ENCODE data around the gene PPCDC. TPM values are rescaled to one million over a fixed set of nuclear protein-coding genes. Genes with fewer than 3 reads are reported as not detected.

The PPCDC gene
- total RNA-seq, 1 experiment from 2014 or later, result 18.0 TPM

DNA sequence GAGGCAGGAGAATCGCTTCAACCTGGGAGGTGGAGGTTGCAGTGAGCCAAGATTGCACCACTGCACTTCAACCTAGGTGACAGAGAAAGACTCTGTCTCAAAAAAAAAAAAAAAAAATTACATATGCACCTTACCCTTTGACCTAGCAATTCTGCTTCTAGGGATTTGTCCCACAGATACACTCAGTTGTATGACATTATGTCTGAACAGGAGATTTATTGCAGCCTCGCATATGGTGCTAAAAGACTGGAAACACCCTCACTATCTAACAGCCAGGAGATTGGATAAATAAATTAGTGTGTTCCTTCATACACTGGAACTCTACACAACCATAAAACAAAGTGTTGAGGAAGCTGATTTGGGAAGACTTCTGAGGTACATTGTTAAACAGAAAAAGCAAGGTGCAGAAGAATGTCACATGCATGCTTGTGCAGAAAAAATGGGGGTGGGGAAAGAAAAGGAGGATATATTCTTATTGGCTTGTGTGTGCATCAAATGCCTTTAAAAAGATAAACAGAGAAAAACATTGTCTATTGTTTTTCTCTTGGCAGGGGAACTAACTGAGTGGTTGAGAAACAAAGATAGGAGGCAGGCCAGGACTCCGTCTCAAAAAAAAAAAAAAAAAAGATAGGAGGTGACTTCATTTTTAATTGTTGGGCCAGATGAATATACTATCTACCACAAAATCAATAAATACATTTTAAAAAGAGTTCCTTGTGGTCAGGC is 30.9 kb downstream of the PPCDC start:
- H3K9me2 ChIP-seq (ENCODE audit: insufficient read depth), result no peaks in the 10 kb centered on the region
- H3K27me3 ChIP-seq (ENCODE audit: insufficient read depth, low read length), result no peaks in the 10 kb centered on the region
- H3K4me1 ChIP-seq (ENCODE audit: control insufficient read depth in 1 of 2, insufficient read depth in 2 of 2, low read length in 2 of 2), result peaks cover 5 to 11% of the 10 kb centered on the region in 2 experiments; a peak in 3 of 4 replicates
- 0 out of 4 replicates have a peak, but pooled peaks cover 0 to 6% of the 10 kb centered on the region in 2 experiments for H3K36me3 ChIP-seq (ENCODE audit: control insufficient read depth in 1 of 2, insufficient read depth in 2 of 2, low read length in 2 of 2)
- H3K4me3 ChIP-seq (replicated peaks in 1 of 2; ENCODE audit: low read depth in 1 of 2, low read length in 2 of 2), result no peak overlapping the region
- no peak overlapping the region for H2AFZ ChIP-seq (ENCODE audit: low read depth, low read length, poor library complexity, severe bottlenecking)
- intact Hi-C loops (cut with micrococcal nuclease), result no loop called here
- POLR2A ChIA-PET, result interaction anchor here (0.7 kb wide), 1 partner anchor 11 kb away, joined by 5 read pairs; no protein-coding TSS in a partner anchor
- H3K79me2 ChIP-seq (ENCODE audit: insufficient read depth, low read length), result no peaks in the 10 kb centered on the region
- CTCF ChIA-PET, result no interaction called here
- ATAC-seq, result no peak
- no peak overlapping the region for H3K27ac ChIP-seq (ENCODE audit: low read depth, low read length)
- no TSS peak for BruUV-seq (replicated peaks)
- TF ChIP-seq SP1 (IDR thresholded peaks at IDR 0.05; ENCODE audit: low read depth), result no peak
- TF ChIP-seq YY1 (IDR thresholded peaks at IDR 0.05; ENCODE audit: extremely low read depth, insufficient replicate concordance, low read depth, low read length), result no peak
- TF ChIP-seq, protein P1, sequence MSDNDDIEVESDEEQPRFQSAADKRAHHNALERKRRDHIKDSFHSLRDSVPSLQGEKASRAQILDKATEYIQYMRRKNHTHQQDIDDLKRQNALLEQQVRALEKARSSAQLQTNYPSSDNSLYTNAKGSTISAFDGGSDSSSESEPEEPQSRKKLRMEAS (IDR thresholded peaks at IDR 0.05), result no peak
- TF ChIP-seq JUND (IDR thresholded peaks at IDR 0.05), result no peak
- TF ChIP-seq EGR1 (IDR thresholded peaks at IDR 0.05; ENCODE audit: low read depth), result no peak
- no peak overlapping the region for H3K4me2 ChIP-seq (ENCODE audit: low read length)
- no peaks in the 10 kb centered on the region for H3K9me3 ChIP-seq (ENCODE audit: control insufficient read depth in 1 of 2, insufficient read depth in 1 of 2, low read depth in 1 of 2, low read length in 2 of 2)
- no peaks in the 10 kb centered on the region for H4K20me1 ChIP-seq (ENCODE audit: insufficient read depth)
- DNase-seq (ENCODE audit: low read depth, low spot score), result no peak
- RAD21 ChIA-PET (ENCODE audit: low non-redundant PET in 1 of 2, low total read pairs in 2 of 2, uncharacterized antibody in 2 of 2, unreplicated experiment in 2 of 2), result no interaction called here
- H3K9ac ChIP-seq (ENCODE audit: low read length), result no peak overlapping the region

DNA sequence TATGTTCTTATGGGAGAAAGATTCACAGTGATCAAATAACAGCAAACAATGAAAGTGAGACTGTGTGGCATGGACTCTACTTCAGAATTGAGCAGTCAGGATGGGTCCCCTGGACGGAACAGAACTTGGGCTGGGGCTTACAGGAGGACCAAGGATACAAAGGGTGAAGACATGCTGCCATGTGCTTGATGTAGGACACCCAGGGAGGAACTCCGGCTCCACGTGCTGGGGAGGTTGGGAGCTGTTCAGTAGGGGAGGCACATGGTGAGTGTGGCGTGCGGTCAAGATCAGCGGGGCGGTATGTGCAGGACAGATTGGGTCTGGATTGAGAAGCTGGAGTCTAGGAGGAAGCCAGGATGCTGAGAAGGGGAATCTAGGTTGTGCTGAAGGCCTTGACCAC is 32.6 kb downstream of the PPCDC start:
- Histone ChIP-seq H3K9ac (ENCODE audit: low read length) (no peak overlapping the region), H3K27ac (ENCODE audit: low read depth, low read length) (no peak overlapping the region), H3K9me2 (ENCODE audit: insufficient read depth) (no peaks in the 10 kb centered on the region), H3K4me3 (replicated peaks in 1 of 2; ENCODE audit: low read depth in 1 of 2, low read length in 2 of 2) (no peak overlapping the region), H3K9me3 (ENCODE audit: control insufficient read depth in 1 of 2, insufficient read depth in 1 of 2, low read depth in 1 of 2, low read length in 2 of 2) (no peaks in the 10 kb centered on the region), H3K79me2 (ENCODE audit: insufficient read depth, low read length) (no peaks in the 10 kb centered on the region), H3K36me3 (ENCODE audit: control insufficient read depth in 1 of 2, insufficient read depth in 2 of 2, low read length in 2 of 2) (no peaks in the 10 kb centered on the region), H4K20me1 (ENCODE audit: insufficient read depth) (no peaks in the 10 kb centered on the region), H3K4me2 (ENCODE audit: low read length) (no peak overlapping the region), H2AFZ (ENCODE audit: low read depth, low read length, poor library complexity, severe bottlenecking) (no peak overlapping the region), H3K27me3 (ENCODE audit: insufficient read depth, low read length) (no peaks in the 10 kb centered on the region), H3K4me1 (ENCODE audit: control insufficient read depth in 1 of 2, insufficient read depth in 2 of 2, low read length in 2 of 2) (peaks cover 5 to 11% of the 10 kb centered on the region in 2 experiments; a peak in 3 of 4 replicates)
- DNase-seq (ENCODE audit: low read depth, low spot score) (no peak), ATAC-seq (no peak)
- intact Hi-C loops (cut with micrococcal nuclease), result no loop called here
- BruUV-seq (replicated peaks), result no TSS peak
- CTCF ChIA-PET, result no interaction called here
- RAD21 ChIA-PET (ENCODE audit: low non-redundant PET in 1 of 2, low total read pairs in 2 of 2, uncharacterized antibody in 2 of 2, unreplicated experiment in 2 of 2), result no interaction called here
- TF ChIP-seq, protein P2, sequence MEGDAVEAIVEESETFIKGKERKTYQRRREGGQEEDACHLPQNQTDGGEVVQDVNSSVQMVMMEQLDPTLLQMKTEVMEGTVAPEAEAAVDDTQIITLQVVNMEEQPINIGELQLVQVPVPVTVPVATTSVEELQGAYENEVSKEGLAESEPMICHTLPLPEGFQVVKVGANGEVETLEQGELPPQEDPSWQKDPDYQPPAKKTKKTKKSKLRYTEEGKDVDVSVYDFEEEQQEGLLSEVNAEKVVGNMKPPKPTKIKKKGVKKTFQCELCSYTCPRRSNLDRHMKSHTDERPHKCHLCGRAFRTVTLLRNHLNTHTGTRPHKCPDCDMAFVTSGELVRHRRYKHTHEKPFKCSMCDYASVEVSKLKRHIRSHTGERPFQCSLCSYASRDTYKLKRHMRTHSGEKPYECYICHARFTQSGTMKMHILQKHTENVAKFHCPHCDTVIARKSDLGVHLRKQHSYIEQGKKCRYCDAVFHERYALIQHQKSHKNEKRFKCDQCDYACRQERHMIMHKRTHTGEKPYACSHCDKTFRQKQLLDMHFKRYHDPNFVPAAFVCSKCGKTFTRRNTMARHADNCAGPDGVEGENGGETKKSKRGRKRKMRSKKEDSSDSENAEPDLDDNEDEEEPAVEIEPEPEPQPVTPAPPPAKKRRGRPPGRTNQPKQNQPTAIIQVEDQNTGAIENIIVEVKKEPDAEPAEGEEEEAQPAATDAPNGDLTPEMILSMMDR (IDR thresholded peaks at IDR 0.05 in 2 of 3, conservative IDR thresholded peaks at IDR 0.05 in 1 of 3; ENCODE audit: borderline replicate concordance in 1 of 3, insufficient read depth in 1 of 3, low read depth in 2 of 3, low read length in 2 of 3), result no peak
- POLR2A ChIA-PET, result no interaction called here
